Keratinocyte (primary cell): ENCODE results near the gene VPS26B. TPM values are rescaled to one million over a fixed set of nuclear protein-coding genes. Genes with fewer than 3 reads are reported as not detected.

Source experiments
- DNase-seq: peaks from one replicate; pipeline ENCODE4 v3.0.0-alpha.2; 2011; ENCODE audit warnings: low read depth, missing footprints, low spot score
- FAIRE-seq: peaks from 2 replicates; lab custom pipeline; 2011; peaks lifted over from hg19 to GRCh38; lab: Jason Lieb, UNC
- H2AFZ ChIP-seq: 2 replicates; pipeline ENCODE4 v1.6.0; 2012; ENCODE audit warnings: low read length, control low read depth, inconsistent platforms; ENCODE audit not compliant: control insufficient read depth
- H3K27ac ChIP-seq: 2 replicates; pipeline ENCODE4 v1.5.1; 2011; ENCODE audit warnings: low read length; ENCODE audit not compliant: control insufficient read depth, insufficient read depth
- H3K27me3 ChIP-seq: 3 replicates; pipeline ENCODE4 v1.6.0; 2011; ENCODE audit warnings: low read length; ENCODE audit not compliant: control insufficient read depth, insufficient read depth; ENCODE audit errors: extremely low read depth
- H3K36me3 ChIP-seq, 2 experiments: 2 replicates in 1 of 2; 3 replicates in 1 of 2; pipeline ENCODE4 v1.5.1; 2011; ENCODE audit warnings: low read length in 2 of 2, mild to moderate bottlenecking in 1 of 2; ENCODE audit not compliant: control insufficient read depth in 2 of 2, insufficient read depth in 2 of 2; ENCODE audit errors: extremely low read depth in 1 of 2
- H3K4me1 ChIP-seq: 3 replicates; pipeline ENCODE4 v1.5.1; 2011; ENCODE audit warnings: low read length; ENCODE audit not compliant: control insufficient read depth, insufficient read depth; ENCODE audit errors: extremely low read depth
- H3K4me2 ChIP-seq: 3 replicates; pipeline ENCODE4 v1.6.0; 2011; ENCODE audit warnings: low read depth, low read length; ENCODE audit not compliant: control insufficient read depth, insufficient read depth; ENCODE audit errors: extremely low read depth
- H3K4me3 ChIP-seq, 3 experiments: fragments of 200-600 bp in 1 of 3; sonication (generic) in 1 of 3; 2 replicates in 2 of 3; 3 replicates in 1 of 3; pipeline ENCODE4 v1.5.1; 2011 to 2016; ENCODE audit warnings: low read length in 3 of 3, mild to moderate bottlenecking in 3 of 3, control low read depth in 2 of 3, inconsistent platforms in 1 of 3, low read depth in 1 of 3, mixed read lengths in 1 of 3, mixed run types in 1 of 3, moderate library complexity in 1 of 3; ENCODE audit not compliant: control insufficient read depth in 2 of 3, insufficient read depth in 2 of 3; ENCODE audit errors: extremely low read depth in 1 of 3
- H3K79me2 ChIP-seq: 2 replicates; pipeline ENCODE4 v1.6.0; 2012; ENCODE audit warnings: low read length; ENCODE audit not compliant: control insufficient read depth, insufficient read depth
- H3K9ac ChIP-seq: 3 replicates; pipeline ENCODE4 v1.6.0; 2011; ENCODE audit warnings: low read length; ENCODE audit not compliant: control insufficient read depth, insufficient read depth; ENCODE audit errors: extremely low read depth
- H3K9me1 ChIP-seq: 3 replicates; pipeline ENCODE4 v1.6.0; 2011; ENCODE audit warnings: low read length; ENCODE audit not compliant: control insufficient read depth, insufficient read depth; ENCODE audit errors: extremely low read depth
- H3K9me3 ChIP-seq: 2 replicates; pipeline ENCODE4 v1.5.1; 2012; ENCODE audit warnings: low read depth, low read length; ENCODE audit not compliant: control insufficient read depth
- H4K20me1 ChIP-seq: 3 replicates; pipeline ENCODE4 v1.6.0; 2011; ENCODE audit warnings: low read length; ENCODE audit not compliant: control insufficient read depth, insufficient read depth; ENCODE audit errors: extremely low read depth
- EZH2 ChIP-seq: IDR thresholded peaks from one replicate; pipeline ENCODE4 v1.6.1; 2012; ENCODE audit warnings: inconsistent platforms, mild to moderate bottlenecking, low read length, moderate library complexity
- dilution Hi-C: fragments of 300-500 bp; cut with MboI; formaldehyde crosslinking; loops from one replicate; pipeline ENCODE4 v1.7.0; 2020; ENCODE audit warnings: low sequenced_read_pairs; ENCODE audit not compliant: extremely low pct_ligation_motif_present
- polyA plus RNA-seq, 5 experiments: library from polyadenylated mRNA; depleted of rRNA in 3 of 5; stranded (reverse) in 3 of 5; stranded (forward) in 1 of 5; unstranded in 1 of 5; fragments of >200 nt; gene quantifications; 1 replicate in 1 of 5; 2 replicates in 3 of 5; 3 replicates in 1 of 5; pipeline versions ENCODE4 v1.2.1 to v1.2.3, GENCODE V29; 2011 to 2012; ENCODE audit warnings: missing spikeins in 2 of 5, low read depth in 1 of 5, low replicate concordance in 1 of 5
- TF ChIP-seq, protein P1 (sequence below), 3 experiments: IDR thresholded peaks in 1 of 3; conservative IDR thresholded peaks in 1 of 3; optimal IDR thresholded peaks in 1 of 3; 2 replicates in 2 of 3; 3 replicates in 1 of 3; pipeline versions ENCODE3 to v1.5.1; 2011; ENCODE audit warnings: low read length in 3 of 3, mild to moderate bottlenecking in 3 of 3, moderate library complexity in 2 of 3, control low read depth in 1 of 3, inconsistent platforms in 1 of 3; ENCODE audit not compliant: insufficient read depth in 2 of 3; ENCODE audit errors: extremely low read depth in 1 of 3

The VPS26B gene
- polyA plus RNA-seq, 1 donor (not counting 4 experiments of a cell fraction or from before 2014, with no cell fraction given), result 46.9 TPM

DNA sequence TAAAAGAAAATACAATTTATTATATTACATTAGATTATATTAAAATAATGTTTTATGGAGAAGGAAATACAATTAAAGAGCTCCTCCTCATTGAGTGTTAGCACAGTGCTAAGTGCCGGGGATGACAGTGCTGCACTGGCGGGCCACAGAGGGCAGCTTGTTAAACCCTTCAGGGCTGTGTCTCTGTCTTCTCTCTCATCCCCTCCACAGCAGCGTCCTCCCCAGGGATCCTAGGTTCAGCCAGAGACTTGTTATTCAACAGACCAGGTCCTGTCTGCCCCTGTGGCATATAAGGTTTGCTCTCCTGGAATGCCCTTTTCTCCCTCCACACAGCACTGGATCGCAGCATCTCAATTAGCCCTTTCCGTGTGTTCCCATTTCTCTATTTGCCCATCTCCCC is 14.5 kb downstream of the VPS26B start:
- no peaks in the 10 kb centered on the region for H3K27me3 ChIP-seq
- no peaks in the 10 kb centered on the region for H3K9me1 ChIP-seq
- H3K27ac ChIP-seq, result no peak overlapping the region
- dilution Hi-C loops, result no loop called here
- H3K36me3 ChIP-seq, result peaks cover 20 to 37% of the 10 kb centered on the region in 2 experiments
- no peaks in the 10 kb centered on the region for H3K9me3 ChIP-seq
- DNase-seq, result no peak
- no peak overlapping the region for H3K4me2 ChIP-seq
- no peak overlapping the region for H3K4me3 ChIP-seq
- FAIRE-seq, result no peak
- TF ChIP-seq, protein P1, sequence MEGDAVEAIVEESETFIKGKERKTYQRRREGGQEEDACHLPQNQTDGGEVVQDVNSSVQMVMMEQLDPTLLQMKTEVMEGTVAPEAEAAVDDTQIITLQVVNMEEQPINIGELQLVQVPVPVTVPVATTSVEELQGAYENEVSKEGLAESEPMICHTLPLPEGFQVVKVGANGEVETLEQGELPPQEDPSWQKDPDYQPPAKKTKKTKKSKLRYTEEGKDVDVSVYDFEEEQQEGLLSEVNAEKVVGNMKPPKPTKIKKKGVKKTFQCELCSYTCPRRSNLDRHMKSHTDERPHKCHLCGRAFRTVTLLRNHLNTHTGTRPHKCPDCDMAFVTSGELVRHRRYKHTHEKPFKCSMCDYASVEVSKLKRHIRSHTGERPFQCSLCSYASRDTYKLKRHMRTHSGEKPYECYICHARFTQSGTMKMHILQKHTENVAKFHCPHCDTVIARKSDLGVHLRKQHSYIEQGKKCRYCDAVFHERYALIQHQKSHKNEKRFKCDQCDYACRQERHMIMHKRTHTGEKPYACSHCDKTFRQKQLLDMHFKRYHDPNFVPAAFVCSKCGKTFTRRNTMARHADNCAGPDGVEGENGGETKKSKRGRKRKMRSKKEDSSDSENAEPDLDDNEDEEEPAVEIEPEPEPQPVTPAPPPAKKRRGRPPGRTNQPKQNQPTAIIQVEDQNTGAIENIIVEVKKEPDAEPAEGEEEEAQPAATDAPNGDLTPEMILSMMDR (optimal IDR thresholded peaks at IDR 0.05 in 1 of 3, IDR thresholded peaks at IDR 0.05 in 1 of 3, conservative IDR thresholded peaks at IDR 0.05 in 1 of 3; ENCODE audit: extremely low read depth in 1 of 3, insufficient read depth in 2 of 3, low read length in 3 of 3), result no peak
- TF ChIP-seq EZH2, result no peak
- no peak overlapping the region for H2AFZ ChIP-seq
- no peak overlapping the region for H3K9ac ChIP-seq
- H3K79me2 ChIP-seq, result peaks cover 5% of the 10 kb centered on the region
- H4K20me1 ChIP-seq, result no peaks in the 10 kb centered on the region
- peaks cover 2% of the 10 kb centered on the region for H3K4me1 ChIP-seq

DNA sequence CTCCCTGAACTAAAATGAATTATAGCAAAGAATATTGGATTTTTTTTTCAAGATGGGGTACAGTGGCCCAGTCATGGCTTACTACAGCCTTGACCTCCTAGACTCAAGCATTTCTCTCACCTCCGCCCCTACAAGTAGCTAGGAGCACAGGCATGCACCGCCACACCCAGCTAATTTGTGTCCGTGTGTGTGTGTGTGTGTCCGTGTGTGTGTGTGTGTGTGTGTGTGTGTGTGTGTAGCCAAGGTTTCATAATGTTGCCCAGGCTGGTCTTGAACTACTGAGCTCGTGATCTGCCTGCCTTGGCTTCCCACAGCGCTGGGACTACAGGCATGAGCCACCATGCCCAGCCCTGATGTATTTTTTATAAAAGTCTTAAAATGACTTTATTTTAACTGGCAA is 16.1 kb downstream of the VPS26B start:
- Histone ChIP-seq H3K27me3 (no peaks in the 10 kb centered on the region), H3K36me3 (peaks cover 27 to 39% of the 10 kb centered on the region in 2 experiments), H3K4me1 (peaks cover 2% of the 10 kb centered on the region), H3K4me3 (no peak overlapping the region), H3K79me2 (no peaks in the 10 kb centered on the region), H3K27ac (no peak overlapping the region), H2AFZ (no peak overlapping the region), H3K4me2 (no peak overlapping the region), H3K9me1 (no peaks in the 10 kb centered on the region), H4K20me1 (no peaks in the 10 kb centered on the region), H3K9ac (no peak overlapping the region), H3K9me3 (no peaks in the 10 kb centered on the region)
- dilution Hi-C loops, result no loop called here
- DNase-seq, result no peak
- no peak for TF ChIP-seq EZH2
- TF ChIP-seq, protein P1 (optimal IDR thresholded peaks at IDR 0.05 in 1 of 3, IDR thresholded peaks at IDR 0.05 in 1 of 3, conservative IDR thresholded peaks at IDR 0.05 in 1 of 3; ENCODE audit: extremely low read depth in 1 of 3, insufficient read depth in 2 of 3, low read length in 3 of 3), result no peak
- no peak for FAIRE-seq
